Astrocyte (in vitro differentiated cells and primary cell): Measurements from ENCODE around the gene ZBTB17. TPM values are rescaled to one million over a fixed set of nuclear protein-coding genes. Genes with fewer than 3 reads are reported as not detected.

ENCODE experiments used
- DNase-seq: peaks from one replicate; pipeline ENCODE4 v3.0.0-alpha.2; 2010; ENCODE audit warnings: low read depth
- FAIRE-seq: peaks from 2 replicates; lab custom pipeline; 2011; peaks lifted over from hg19 to GRCh38; lab: Jason Lieb, UNC
- H2AFZ ChIP-seq: 2 replicates; pipeline ENCODE4 v1.6.0; 2012; ENCODE audit warnings: low read depth, low read length, inconsistent platforms
- H3K27ac ChIP-seq: 2 replicates; pipeline ENCODE4 v1.5.1; 2011; ENCODE audit warnings: low read depth, low read length, inconsistent platforms
- H3K27me3 ChIP-seq: 2 replicates; pipeline ENCODE4 v1.6.0; 2011; ENCODE audit warnings: low read length, inconsistent platforms; ENCODE audit not compliant: insufficient read depth
- H3K36me3 ChIP-seq: 2 replicates; pipeline ENCODE4 v1.5.1; 2011; ENCODE audit warnings: low read length, inconsistent platforms; ENCODE audit not compliant: insufficient read depth
- H3K4me1 ChIP-seq: 2 replicates; pipeline ENCODE4 v1.5.1; 2011; ENCODE audit warnings: low read length, inconsistent platforms; ENCODE audit not compliant: insufficient read depth
- H3K4me2 ChIP-seq: 2 replicates; pipeline ENCODE4 v1.6.0; 2012; ENCODE audit warnings: low read length, inconsistent platforms
- H3K4me3 ChIP-seq: 2 replicates; pipeline ENCODE4 v1.5.1; 2011; ENCODE audit warnings: low read depth, mild to moderate bottlenecking, low read length, inconsistent platforms; ENCODE audit not compliant: insufficient read depth
- H3K79me2 ChIP-seq: 2 replicates; pipeline ENCODE4 v1.6.0; 2012; ENCODE audit warnings: mild to moderate bottlenecking, low read length, inconsistent platforms; ENCODE audit not compliant: insufficient read depth
- H3K9ac ChIP-seq: 2 replicates; pipeline ENCODE4 v1.6.0; 2012; ENCODE audit warnings: mild to moderate bottlenecking, low read length, inconsistent platforms
- H3K9me3 ChIP-seq: 2 replicates; pipeline ENCODE4 v1.5.1; 2012; ENCODE audit warnings: low read depth, mild to moderate bottlenecking, low read length, inconsistent platforms; ENCODE audit not compliant: insufficient read depth
- H4K20me1 ChIP-seq: 2 replicates; pipeline ENCODE4 v1.6.0; 2012; ENCODE audit warnings: low read length, inconsistent platforms; ENCODE audit not compliant: insufficient read depth
- H3K27ac Mint-ChIP-seq: one replicate; pipeline ENCODE4 v1.8.0; 2021; ENCODE audit warnings: mild to moderate bottlenecking, mixed read lengths; ENCODE audit not compliant: unreplicated experiment
- H3K27me3 Mint-ChIP-seq: one replicate; pipeline ENCODE4 v1.8.0; 2021; ENCODE audit warnings: low read depth, mixed read lengths; ENCODE audit not compliant: unreplicated experiment
- H3K36me3 Mint-ChIP-seq: one replicate; pipeline ENCODE4 v1.8.0; 2021; ENCODE audit warnings: low read depth, mixed read lengths; ENCODE audit not compliant: unreplicated experiment
- H3K4me1 Mint-ChIP-seq: one replicate; pipeline ENCODE4 v1.8.0; 2021; ENCODE audit warnings: low read depth, mixed read lengths; ENCODE audit not compliant: unreplicated experiment
- H3K4me3 Mint-ChIP-seq: one replicate; pipeline ENCODE4 v1.8.0; 2021; ENCODE audit warnings: mild to moderate bottlenecking, moderate library complexity, mixed read lengths; ENCODE audit not compliant: unreplicated experiment
- H3K9me3 Mint-ChIP-seq: one replicate; pipeline ENCODE4 v1.8.0; 2021; ENCODE audit warnings: mild to moderate bottlenecking, mixed read lengths; ENCODE audit not compliant: unreplicated experiment
- EZH2 ChIP-seq: IDR thresholded peaks from 2 replicates; pipeline ENCODE4 v1.6.1; 2012; ENCODE audit warnings: mild to moderate bottlenecking, low read length, inconsistent platforms; ENCODE audit not compliant: insufficient read depth
- total RNA-seq: library from RNA; stranded (reverse); gene quantifications from 2 replicates; pipeline ENCODE4 v1.2.1, GENCODE V29; 2021
- TF ChIP-seq, protein P1 (sequence below): IDR thresholded peaks from 2 replicates; pipeline ENCODE4 v1.5.1; 2011; ENCODE audit warnings: low read depth, mild to moderate bottlenecking, inconsistent platforms, low read length, moderate library complexity; ENCODE audit not compliant: insufficient read depth

The ZBTB17 gene
- total RNA-seq, 1 donor from 2014 or later = 28.1 TPM

DNA sequence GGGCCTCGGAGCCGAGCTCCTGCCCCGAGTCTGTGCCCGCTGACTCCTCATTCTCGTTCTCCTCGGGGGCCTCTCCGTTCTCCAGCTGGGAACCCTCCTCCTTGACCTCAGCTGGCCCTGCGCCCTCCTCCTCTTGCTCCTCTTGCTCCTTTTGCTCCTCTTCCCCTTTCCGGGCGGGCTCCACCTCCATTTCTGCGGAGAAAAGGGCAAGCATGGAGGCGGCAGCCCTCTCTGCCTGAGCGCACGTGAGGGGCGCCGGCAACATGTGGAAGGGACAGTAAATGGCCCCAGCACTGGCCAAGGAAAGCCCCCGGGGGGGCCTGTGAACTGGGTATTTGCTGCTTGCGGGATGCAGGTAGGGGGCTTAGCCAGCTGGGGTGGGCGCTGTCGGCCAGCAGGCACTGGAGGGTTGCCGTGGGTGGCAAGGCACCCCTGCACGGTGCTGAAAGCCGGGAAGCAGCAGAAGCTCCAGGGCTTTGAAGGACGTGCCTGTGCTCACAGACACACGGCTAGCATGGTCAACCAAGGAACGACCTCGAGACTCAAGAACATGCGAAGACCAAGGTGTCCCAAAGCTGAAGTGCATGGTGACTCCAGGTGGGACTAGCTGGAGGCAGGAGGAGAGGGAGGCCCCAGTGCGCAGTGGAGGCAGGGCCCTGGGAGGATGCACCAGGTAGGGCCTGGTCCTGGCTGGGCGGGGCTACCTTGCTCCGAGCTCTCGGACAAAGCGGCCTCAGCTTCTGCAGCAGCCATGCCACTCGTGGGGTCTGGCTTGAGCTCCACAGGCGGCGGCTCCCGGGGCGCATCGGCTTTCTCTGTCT lies 30.7 kb downstream of the ZBTB17 start:
- no peaks in the 10 kb centered on the region for H3K27me3 ChIP-seq
- Mint-ChIP-seq H3K4me1 (peaks cover 20% of the 10 kb centered on the region), H3K9me3 (no peaks in the 10 kb centered on the region), H3K27ac (no peak overlapping the region), H3K36me3 (peaks cover 11% of the 10 kb centered on the region), H3K4me3 (no peak overlapping the region), H3K27me3 (no peaks in the 10 kb centered on the region)
- H3K9ac ChIP-seq = no peak overlapping the region
- no peak overlapping the region for H3K4me3 ChIP-seq
- no peaks in the 10 kb centered on the region for H3K9me3 ChIP-seq
- peaks cover 54% of the 10 kb centered on the region for H4K20me1 ChIP-seq
- TF ChIP-seq EZH2 = no peak
- TF ChIP-seq, protein P1, sequence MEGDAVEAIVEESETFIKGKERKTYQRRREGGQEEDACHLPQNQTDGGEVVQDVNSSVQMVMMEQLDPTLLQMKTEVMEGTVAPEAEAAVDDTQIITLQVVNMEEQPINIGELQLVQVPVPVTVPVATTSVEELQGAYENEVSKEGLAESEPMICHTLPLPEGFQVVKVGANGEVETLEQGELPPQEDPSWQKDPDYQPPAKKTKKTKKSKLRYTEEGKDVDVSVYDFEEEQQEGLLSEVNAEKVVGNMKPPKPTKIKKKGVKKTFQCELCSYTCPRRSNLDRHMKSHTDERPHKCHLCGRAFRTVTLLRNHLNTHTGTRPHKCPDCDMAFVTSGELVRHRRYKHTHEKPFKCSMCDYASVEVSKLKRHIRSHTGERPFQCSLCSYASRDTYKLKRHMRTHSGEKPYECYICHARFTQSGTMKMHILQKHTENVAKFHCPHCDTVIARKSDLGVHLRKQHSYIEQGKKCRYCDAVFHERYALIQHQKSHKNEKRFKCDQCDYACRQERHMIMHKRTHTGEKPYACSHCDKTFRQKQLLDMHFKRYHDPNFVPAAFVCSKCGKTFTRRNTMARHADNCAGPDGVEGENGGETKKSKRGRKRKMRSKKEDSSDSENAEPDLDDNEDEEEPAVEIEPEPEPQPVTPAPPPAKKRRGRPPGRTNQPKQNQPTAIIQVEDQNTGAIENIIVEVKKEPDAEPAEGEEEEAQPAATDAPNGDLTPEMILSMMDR = no peak
- H2AFZ ChIP-seq = no peak overlapping the region
- H3K4me1 ChIP-seq = peaks cover 25% of the 10 kb centered on the region
- no peak overlapping the region for H3K27ac ChIP-seq
- H3K4me2 ChIP-seq = no peak overlapping the region
- peaks cover 52% of the 10 kb centered on the region for H3K79me2 ChIP-seq
- no peak for DNase-seq
- H3K36me3 ChIP-seq = peaks cover 24% of the 10 kb centered on the region
- no peak for FAIRE-seq

DNA sequence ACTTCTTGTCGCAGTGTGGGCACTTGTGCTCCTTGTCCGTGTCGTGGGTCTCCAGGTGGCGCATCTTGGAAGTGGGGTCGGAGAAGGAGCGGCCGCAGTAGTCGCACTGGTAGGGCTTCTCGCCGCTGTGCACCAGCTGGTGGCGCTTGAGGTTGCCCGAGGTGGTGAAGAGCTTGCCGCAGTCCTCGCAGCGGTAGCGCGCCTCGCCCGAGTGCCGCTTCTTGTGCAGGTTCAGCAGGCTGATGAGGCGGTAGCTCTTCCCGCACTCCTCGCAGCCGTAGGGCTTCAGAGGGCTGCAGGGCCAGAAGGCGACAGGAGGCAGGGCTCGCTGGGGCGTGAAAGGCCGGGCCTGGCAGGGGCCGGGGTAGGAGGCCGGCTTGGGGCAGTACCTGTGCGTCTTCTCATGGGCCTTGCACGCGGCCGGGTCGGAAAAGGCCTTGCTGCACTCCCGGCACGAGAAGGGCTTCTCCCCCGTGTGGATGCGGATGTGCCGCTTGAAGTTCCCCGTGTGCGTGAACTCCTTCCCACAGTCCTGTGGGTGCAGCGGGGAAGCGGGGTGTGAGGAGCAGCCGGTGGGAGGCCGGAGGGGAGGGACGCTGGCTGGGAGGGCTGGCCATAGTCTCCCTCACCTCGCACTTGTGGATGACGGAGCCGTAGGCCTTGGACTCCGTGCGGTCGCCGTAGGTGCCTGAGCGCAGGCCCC lies 31.4 kb downstream of the ZBTB17 start:
- no peak for FAIRE-seq
- no peaks in the 10 kb centered on the region for H3K27me3 ChIP-seq
- H3K27ac Mint-ChIP-seq = peak overlapping the region; percentile 7

More for the DNA sequence above, 31.4 kb downstream of the ZBTB17 start:
- H3K9me3 Mint-ChIP-seq = no peaks in the 10 kb centered on the region
- Histone ChIP-seq H3K79me2 (peaks cover 48% of the 10 kb centered on the region), H3K36me3 (peaks cover 24% of the 10 kb centered on the region), H2AFZ (no peak overlapping the region), H4K20me1 (peaks cover 54% of the 10 kb centered on the region), H3K9me3 (no peaks in the 10 kb centered on the region), H3K9ac (no peak overlapping the region), H3K27ac (no peak overlapping the region), H3K4me3 (no peak overlapping the region), H3K4me1 (peaks cover 21% of the 10 kb centered on the region), H3K4me2 (no peak overlapping the region)
- H3K4me1 Mint-ChIP-seq = peaks cover 16% of the 10 kb centered on the region
- H3K4me3 Mint-ChIP-seq = no peak overlapping the region
- no peak for TF ChIP-seq EZH2
- TF ChIP-seq, protein P1 = no peak
- peaks cover 11% of the 10 kb centered on the region for H3K36me3 Mint-ChIP-seq
- no peaks in the 10 kb centered on the region for H3K27me3 Mint-ChIP-seq
- DNase-seq = no peak
